Naive thymus-derived CD4-positive, alpha-beta T cell (primary cell): ENCODE measurements around the gene TGM2. TPM values are rescaled to one million over a fixed set of nuclear protein-coding genes. Genes with fewer than 3 reads are reported as not detected.

Experiments used
- ATAC-seq: fragments of 150-1000 bp; cut with Tn5 transposase; 2 replicates; pipeline ENCODE4 v1.10.0; 2021; ENCODE audit warnings: mild to moderate bottlenecking, moderate library complexity
- CTCF ChIA-PET: fragments of 350-600 bp; sonication (Branson Sonifier 250); formaldehyde crosslinking; loops from one replicate; lab custom pipeline; 2021; ENCODE audit warnings: antibody characterized with exemption; lab: Charles Lee
- POLR2A ChIA-PET: fragments of 350-600 bp; sonication (Branson Sonifier 250); formaldehyde crosslinking; loops from one replicate; lab custom pipeline; 2021; ENCODE audit warnings: antibody characterized with exemption, inconsistent platforms; lab: Charles Lee
- DNase-seq, 9 donors: peaks; one replicate each; pipeline versions ENCODE4 v3.0.0 to v3.0.0-alpha.2; 2020 to 2022; ENCODE audit warnings: mixed read lengths in 1 of 9
- H3K27ac ChIP-seq: one replicate; pipeline ENCODE4 v1.7.0; 2013; ENCODE audit warnings: mild to moderate bottlenecking, low read depth, low read length, moderate library complexity
- H3K27me3 ChIP-seq, 2 donors: one replicate each; pipeline ENCODE4 v1.7.0; 2013; ENCODE audit warnings: low read length in 2 of 2, mild to moderate bottlenecking in 2 of 2, moderate library complexity in 2 of 2; ENCODE audit not compliant: control insufficient read depth in 2 of 2, insufficient read depth in 2 of 2
- H3K36me3 ChIP-seq, 3 experiments: 1 replicate in 2 of 3; 2 replicates in 1 of 3; pipeline ENCODE4 v1.7.0; 2013; ENCODE audit warnings: low read length in 3 of 3, mild to moderate bottlenecking in 3 of 3, moderate library complexity in 1 of 3; ENCODE audit not compliant: insufficient read depth in 3 of 3, control insufficient read depth in 2 of 3
- H3K4me1 ChIP-seq, 2 donors: one replicate each; pipeline ENCODE4 v1.7.0; 2013; ENCODE audit warnings: low read length in 2 of 2, mild to moderate bottlenecking in 2 of 2, moderate library complexity in 1 of 2; ENCODE audit not compliant: control insufficient read depth in 2 of 2, insufficient read depth in 2 of 2
- H3K4me3 ChIP-seq: 2 replicates; pipeline ENCODE4 v1.7.0; 2013; ENCODE audit warnings: mild to moderate bottlenecking, low read length
- H3K9me3 ChIP-seq, 3 experiments: 1 replicate in 2 of 3; 2 replicates in 1 of 3; pipeline ENCODE4 v1.7.0; 2013; ENCODE audit warnings: low read length in 3 of 3; ENCODE audit not compliant: control insufficient read depth in 2 of 3
- H3K27ac Mint-ChIP-seq, 9 donors: one replicate each; pipeline ENCODE4 v1.8.0; 2020 to 2022; ENCODE audit warnings: mixed read lengths in 9 of 9, mild to moderate bottlenecking in 8 of 9, moderate library complexity in 5 of 9, inconsistent platforms in 2 of 9
- H3K27me3 Mint-ChIP-seq, 5 donors: one replicate each; pipeline ENCODE4 v1.8.0; 2021 to 2022; ENCODE audit warnings: mixed read lengths in 5 of 5, mild to moderate bottlenecking in 1 of 5
- H3K36me3 Mint-ChIP-seq, 5 donors: one replicate each; pipeline ENCODE4 v1.8.0; 2020 to 2022; ENCODE audit warnings: mixed read lengths in 5 of 5, mild to moderate bottlenecking in 3 of 5, inconsistent platforms in 1 of 5
- H3K4me1 Mint-ChIP-seq, 7 donors: one replicate each; pipeline ENCODE4 v1.8.0; 2020 to 2022; ENCODE audit warnings: mixed read lengths in 7 of 7, mild to moderate bottlenecking in 3 of 7, inconsistent platforms in 1 of 7
- H3K4me3 Mint-ChIP-seq, 10 donors: one replicate each; pipeline ENCODE4 v1.8.0; 2020 to 2022; ENCODE audit warnings: mild to moderate bottlenecking in 10 of 10, mixed read lengths in 10 of 10, moderate library complexity in 6 of 10, inconsistent platforms in 2 of 10
- H3K9me3 Mint-ChIP-seq, 11 donors: one replicate each; pipeline ENCODE4 v1.8.0; 2020 to 2022; ENCODE audit warnings: mixed read lengths in 11 of 11, mild to moderate bottlenecking in 4 of 11, inconsistent platforms in 1 of 11, moderate library complexity in 1 of 11
- intact Hi-C, 2 donors: fragments of 100-400 bp; cut with micrococcal nuclease; formaldehyde crosslinking; loops; one replicate each; pipeline ENCODE4 v1.15.1; 2023
- polyA plus RNA-seq, 2 donors: library from polyadenylated mRNA; unstranded; fragments of 300-500 nt; fragmentation: Illumina TruSeq; gene quantifications; one replicate each; pipeline ENCODE4 v1.2.3, GENCODE V29; 2021
- total RNA-seq, 6 experiments: library from RNA in 5 of 6; stranded (reverse) in 5 of 6; gene quantifications; 1 replicate in 5 of 6; 2 replicates in 1 of 6; pipeline ENCODE4 v1.2.3 and lab custom pipeline; 2021 to 2026

Gene TGM2
- total and polyA plus RNA-seq, 7 experiments from 2014 or later, result 0.11 to 0.94 (median 0.19) TPM; not detected in 2

DNA sequence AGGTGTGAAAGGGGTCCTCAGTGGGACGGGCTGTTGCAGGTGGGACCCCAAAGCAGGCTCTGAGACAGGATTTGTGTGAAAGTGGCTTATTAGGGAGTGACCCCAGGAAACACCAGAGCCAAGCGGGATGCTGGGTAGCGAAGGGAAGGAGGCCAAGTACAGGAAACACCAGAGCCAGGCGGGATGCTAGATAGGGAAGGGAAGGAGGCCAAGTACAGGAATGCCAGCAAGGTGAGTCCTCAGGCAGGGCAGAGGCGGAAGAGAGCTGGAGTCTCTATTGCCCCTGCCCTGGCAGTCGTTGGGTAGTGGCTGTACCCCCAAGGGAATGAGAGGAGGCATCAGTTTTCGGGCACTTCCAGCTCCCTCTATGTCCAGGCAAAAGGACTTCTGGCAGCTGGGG is 30.5 kb upstream of the TGM2 start:
- Histone ChIP-seq H3K4me1 (no peaks in the 10 kb centered on the region), H3K9me3 (no peaks in the 10 kb centered on the region), H3K27me3 (no peaks in the 10 kb centered on the region), H3K36me3 (no peaks in the 10 kb centered on the region), H3K4me3 (no peak overlapping the region), H3K27ac (no peak overlapping the region)
- no peak overlapping the region for H3K27ac Mint-ChIP-seq
- ChIA-PET CTCF (no interaction called here), POLR2A (no interaction called here)
- no peaks in the 10 kb centered on the region for H3K36me3 Mint-ChIP-seq
- no peak overlapping the region for H3K4me3 Mint-ChIP-seq
- DNase-seq, result no peak
- no peaks in the 10 kb centered on the region for H3K4me1 Mint-ChIP-seq
- H3K9me3 Mint-ChIP-seq, result peaks cover 0 to 5% (median 0%) of the 10 kb centered on the region in 11 donors
- intact Hi-C loops, result loop anchor here in 1 of 2 donors (10.0 kb wide), 1 partner anchor 879 kb away; no protein-coding TSS in a partner anchor
- peaks cover 5 to 25% (median 9%) of the 10 kb centered on the region in 5 donors for H3K27me3 Mint-ChIP-seq
- no peak for ATAC-seq

DNA sequence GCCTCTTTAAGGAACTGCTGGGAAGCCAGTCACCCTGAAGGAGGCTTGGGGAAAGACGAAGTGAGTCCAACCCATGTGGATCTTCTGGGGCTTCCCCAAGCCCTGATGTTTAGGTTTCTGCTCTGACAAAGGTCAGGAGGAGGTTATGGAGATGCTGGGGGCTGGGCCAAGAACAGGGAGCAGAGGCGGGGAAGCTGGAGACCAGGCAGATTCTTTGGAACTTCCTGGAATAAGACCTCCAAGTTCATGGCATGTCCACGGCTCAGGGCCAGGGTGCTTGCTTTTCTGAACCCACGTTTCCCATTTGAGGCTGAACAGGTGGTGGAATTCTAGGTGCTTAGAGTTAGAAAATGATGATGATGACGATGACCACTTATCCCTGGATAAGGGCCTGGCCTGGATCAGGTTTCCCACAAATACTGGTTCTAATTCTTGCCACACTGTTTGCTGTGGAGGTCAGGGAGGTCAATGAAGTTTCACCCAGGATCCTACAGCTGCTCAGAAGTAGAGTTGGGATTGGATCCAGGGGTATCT is 30.0 kb upstream of the TGM2 start:
- no peaks in the 10 kb centered on the region for H3K36me3 ChIP-seq
- DNase-seq (no peak), ATAC-seq (no peak)
- H3K27me3 ChIP-seq, result no peaks in the 10 kb centered on the region
- H3K4me3 ChIP-seq, result no peak overlapping the region
- no peak overlapping the region for H3K27ac ChIP-seq
- Mint-ChIP-seq H3K9me3 (peaks cover 0 to 5% (median 0%) of the 10 kb centered on the region in 11 donors), H3K4me3 (no peak overlapping the region), H3K27ac (no peak overlapping the region), H3K36me3 (no peaks in the 10 kb centered on the region), H3K4me1 (no peaks in the 10 kb centered on the region), H3K27me3 (peaks cover 5 to 25% (median 9%) of the 10 kb centered on the region in 5 donors)
- H3K4me1 ChIP-seq, result no peaks in the 10 kb centered on the region
- ChIA-PET POLR2A (no interaction called here), CTCF (no interaction called here)
- intact Hi-C loops, result loop anchor here in 1 of 2 donors (10.0 kb wide), 1 partner anchor 880 kb away; no protein-coding TSS in a partner anchor
- H3K9me3 ChIP-seq, result no peaks in the 10 kb centered on the region

DNA sequence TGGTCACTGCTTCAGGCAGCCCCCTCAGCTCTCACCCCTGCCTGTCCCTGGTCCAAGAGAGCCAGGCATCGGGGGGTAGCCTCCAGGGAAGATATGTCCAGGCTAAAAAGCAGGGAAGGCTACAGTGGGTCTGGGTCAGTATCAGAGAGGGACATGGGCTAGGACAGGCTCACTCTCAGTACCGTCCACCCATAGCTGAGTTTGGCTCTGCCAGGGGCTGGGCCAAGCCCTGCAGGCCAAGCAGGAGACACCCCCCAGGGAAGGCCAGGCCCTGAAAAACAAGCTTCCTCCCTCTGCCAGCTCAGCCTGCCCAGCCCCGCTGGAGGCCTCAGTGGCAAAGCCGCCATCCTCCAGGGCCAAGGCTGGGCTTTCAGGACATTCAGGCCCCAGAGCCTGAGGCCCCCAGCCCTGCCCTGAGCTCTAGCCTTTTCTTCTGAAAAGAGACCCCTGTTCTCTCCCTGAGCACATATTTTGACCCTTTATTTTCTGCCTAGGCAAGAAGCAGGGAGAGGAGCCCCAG is 28.6 kb upstream of the TGM2 start:
- no peaks in the 10 kb centered on the region for H3K4me1 Mint-ChIP-seq
- Histone ChIP-seq H3K4me3 (no peak overlapping the region), H3K4me1 (no peaks in the 10 kb centered on the region), H3K36me3 (no peaks in the 10 kb centered on the region), H3K9me3 (no peaks in the 10 kb centered on the region), H3K27ac (no peak overlapping the region), H3K27me3 (no peaks in the 10 kb centered on the region)
- ATAC-seq (no peak), DNase-seq (no peak)
- ChIA-PET POLR2A (no interaction called here), CTCF (no interaction called here)
- H3K36me3 Mint-ChIP-seq, result no peaks in the 10 kb centered on the region
- intact Hi-C loops, result loop anchor here in 1 of 2 donors (10.0 kb wide), 1 partner anchor 881 kb away; no protein-coding TSS in a partner anchor
- peaks cover 0 to 5% (median 0%) of the 10 kb centered on the region in 11 donors for H3K9me3 Mint-ChIP-seq
- H3K4me3 Mint-ChIP-seq, result no peak overlapping the region
- no peak overlapping the region for H3K27ac Mint-ChIP-seq
- peaks cover 9 to 34% (median 14%) of the 10 kb centered on the region in 5 donors for H3K27me3 Mint-ChIP-seq

DNA sequence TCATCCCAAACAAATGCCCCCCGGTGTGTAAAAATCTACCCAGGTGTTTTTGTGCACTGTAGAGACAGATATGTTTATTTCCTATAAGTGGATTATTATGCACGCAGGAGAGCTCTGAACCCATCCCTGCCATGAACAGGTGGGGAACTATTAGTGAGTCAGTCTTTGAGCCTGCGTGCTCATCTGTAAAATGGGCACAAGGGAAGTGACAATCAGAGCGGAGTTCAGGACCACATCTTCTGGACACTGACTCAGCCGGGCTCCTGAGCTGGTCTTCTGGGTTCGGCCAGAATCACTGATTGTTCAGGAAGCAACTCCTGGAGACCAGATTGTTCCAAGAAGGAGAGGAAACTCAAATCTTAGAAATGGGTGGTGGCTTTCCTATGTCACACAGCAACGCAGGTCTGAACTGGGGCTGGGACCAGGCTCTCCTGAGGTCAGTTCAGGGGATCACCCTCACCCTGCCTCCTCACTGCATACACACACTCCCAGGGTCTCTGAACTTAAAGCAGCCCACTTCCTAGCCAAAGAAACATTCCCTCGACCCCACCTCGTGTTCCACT is 27.3 kb upstream of the TGM2 start:
- peaks cover 9 to 39% (median 14%) of the 10 kb centered on the region in 5 donors for H3K27me3 Mint-ChIP-seq
- H3K4me3 ChIP-seq, result no peak overlapping the region
- H3K36me3 Mint-ChIP-seq, result no peaks in the 10 kb centered on the region
- DNase-seq (no peak), ATAC-seq (no peak)
- H3K9me3 Mint-ChIP-seq, result peaks cover 0 to 5% (median 1%) of the 10 kb centered on the region in 11 donors
- intact Hi-C loops, result loop anchor here in 1 of 2 donors (10.0 kb wide), 1 partner anchor 882 kb away; no protein-coding TSS in a partner anchor
- H3K27ac ChIP-seq, result no peak overlapping the region
- ChIA-PET POLR2A (no interaction called here), CTCF (no interaction called here)
- no peaks in the 10 kb centered on the region for H3K4me1 Mint-ChIP-seq
- no peaks in the 10 kb centered on the region for H3K4me1 ChIP-seq
- no peak overlapping the region for H3K4me3 Mint-ChIP-seq
- no peaks in the 10 kb centered on the region for H3K36me3 ChIP-seq
- no peak overlapping the region for H3K27ac Mint-ChIP-seq
- no peaks in the 10 kb centered on the region for H3K9me3 ChIP-seq
- H3K27me3 ChIP-seq, result no peaks in the 10 kb centered on the region

DNA sequence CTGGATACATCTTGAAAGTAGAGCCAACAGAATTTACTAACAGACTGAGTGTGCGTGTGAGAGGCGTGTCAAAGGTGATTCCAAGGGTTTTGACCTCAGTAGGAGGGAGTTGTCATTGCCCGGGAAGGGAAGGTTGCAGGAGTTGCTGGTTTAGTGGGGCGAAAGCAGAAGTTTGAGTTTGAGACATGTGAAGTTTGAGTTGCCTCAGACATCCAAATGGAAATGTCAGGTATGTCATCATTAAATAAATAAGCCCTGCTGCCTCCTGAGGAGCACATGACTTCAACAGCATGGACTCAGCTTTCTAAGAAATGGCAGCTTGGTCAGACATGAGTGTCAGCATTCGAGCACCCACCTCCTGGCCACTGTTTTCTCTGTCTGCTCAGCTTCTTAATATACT is 26.6 kb upstream of the TGM2 start:
- CTCF ChIA-PET, result no interaction called here
- peaks cover 0 to 5% (median 1%) of the 10 kb centered on the region in 11 donors for H3K9me3 Mint-ChIP-seq

DNA sequence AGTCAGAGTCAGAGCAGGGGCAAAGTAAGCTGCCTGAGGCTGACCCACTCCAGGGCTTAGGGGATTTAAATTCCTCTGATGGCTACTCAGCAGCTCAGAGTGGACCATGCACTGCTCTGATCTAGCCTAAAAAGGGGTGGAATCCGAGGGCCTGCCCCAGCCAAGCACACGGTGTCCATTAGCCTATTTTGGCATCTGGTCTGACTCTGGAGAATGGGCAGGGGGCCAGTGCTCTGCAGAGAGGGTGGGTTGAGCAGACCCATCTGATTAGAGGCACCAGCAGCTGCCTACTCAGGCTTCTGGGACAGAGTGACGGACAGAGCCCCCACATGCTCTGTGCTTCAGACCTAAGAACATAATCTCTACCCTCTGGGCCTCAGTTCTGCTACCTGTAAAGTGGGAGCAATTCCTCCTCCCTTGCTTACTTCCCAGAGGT is 25.9 kb upstream of the TGM2 start:
- CTCF ChIA-PET, result no interaction called here
- intact Hi-C loops, result loop anchor here in 1 of 2 donors (10.0 kb wide), 1 partner anchor 884 kb away; no protein-coding TSS in a partner anchor
- H3K27ac ChIP-seq, result no peak overlapping the region
- DNase-seq (no peak), ATAC-seq (no peak)
- Mint-ChIP-seq H3K27me3 (peaks cover 9 to 36% (median 19%) of the 10 kb centered on the region in 5 donors), H3K9me3 (peaks cover 0 to 5% (median 1%) of the 10 kb centered on the region in 11 donors), H3K4me3 (no peak overlapping the region), H3K36me3 (no peaks in the 10 kb centered on the region), H3K27ac (no peak overlapping the region), H3K4me1 (no peaks in the 10 kb centered on the region)
- H3K9me3 ChIP-seq, result no peaks in the 10 kb centered on the region
- no peak overlapping the region for H3K4me3 ChIP-seq
- H3K4me1 ChIP-seq, result no peaks in the 10 kb centered on the region
- no peaks in the 10 kb centered on the region for H3K27me3 ChIP-seq
- H3K36me3 ChIP-seq, result no peaks in the 10 kb centered on the region
- POLR2A ChIA-PET, result no interaction called here

More for the DNA sequence above, 26.6 kb upstream of the TGM2 start:
- intact Hi-C loops, result loop anchor here in 1 of 2 donors (10.0 kb wide), 1 partner anchor 883 kb away; no protein-coding TSS in a partner anchor
- H3K27me3 Mint-ChIP-seq, result peaks cover 9 to 39% (median 16%) of the 10 kb centered on the region in 5 donors
- H3K4me1 Mint-ChIP-seq, result no peaks in the 10 kb centered on the region
- Histone ChIP-seq H3K27ac (no peak overlapping the region), H3K4me1 (no peaks in the 10 kb centered on the region), H3K9me3 (no peaks in the 10 kb centered on the region), H3K36me3 (no peaks in the 10 kb centered on the region), H3K27me3 (no peaks in the 10 kb centered on the region), H3K4me3 (no peak overlapping the region)
- no peak for DNase-seq
- H3K36me3 Mint-ChIP-seq, result no peaks in the 10 kb centered on the region
- ATAC-seq, result no peak
- no peak overlapping the region for H3K4me3 Mint-ChIP-seq
- POLR2A ChIA-PET, result interaction anchor here (0.5 kb wide), 1 partner anchor 1014 kb away, joined by 4 read pairs; no protein-coding TSS in a partner anchor
- H3K27ac Mint-ChIP-seq, result no peak overlapping the region
